Endothelial cell of umbilical vein (primary cell): ENCODE measurements around the gene RPL22. TPM values are rescaled to one million over a fixed set of nuclear protein-coding genes. Genes with fewer than 3 reads are reported as not detected.

Source experiments
- BruUV-seq: library from RNA; stranded (reverse); fragments of 400-500 nt; replicated peaks from 2 replicates; lab custom pipeline; 2021; lab: Mats Ljungman, UMichigan
- CTCF ChIA-PET: fragments of 300-600, 350-600 bp; sonication (Branson Sonifier 250); formaldehyde crosslinking; loops from one replicate; lab custom pipeline; 2021; ENCODE audit warnings: antibody characterized with exemption, inconsistent platforms; lab: Charles Lee
- POLR2A ChIA-PET: fragments of 300-600, 350-600 bp; sonication (Branson Sonifier 250); formaldehyde crosslinking; loops from one replicate; lab custom pipeline; 2021; ENCODE audit warnings: antibody characterized with exemption, inconsistent platforms; lab: Charles Lee
- DNase-seq: peaks from one replicate; pipeline ENCODE4 v3.0.0-alpha.2; 2011; ENCODE audit warnings: low read depth, low spot score
- FAIRE-seq: peaks from 2 replicates; lab custom pipeline; 2011; peaks lifted over from hg19 to GRCh38; lab: Jason Lieb, UNC
- H2AFZ ChIP-seq: 2 replicates; pipeline ENCODE4 v1.6.0; 2012; ENCODE audit warnings: low read depth, low read length, control low read depth, inconsistent platforms
- H3K27ac ChIP-seq: 2 replicates; pipeline ENCODE4 v1.5.1; 2011; ENCODE audit warnings: low read depth, mild to moderate bottlenecking, control low read depth, low read length, moderate library complexity; ENCODE audit not compliant: insufficient read depth
- H3K27me3 ChIP-seq, 2 experiments: 2 replicates each; pipeline versions ENCODE4 v1.6.0 to v1.6.1; 2011; ENCODE audit warnings: low read length in 2 of 2, mixed read lengths in 1 of 2; ENCODE audit not compliant: control insufficient read depth in 2 of 2, insufficient read depth in 2 of 2
- H3K36me3 ChIP-seq, 2 experiments: 2 replicates in 1 of 2; 3 replicates in 1 of 2; pipeline ENCODE4 v1.5.1; 2011; ENCODE audit warnings: low read length in 2 of 2, mild to moderate bottlenecking in 1 of 2, moderate library complexity in 1 of 2; ENCODE audit not compliant: control insufficient read depth in 2 of 2, insufficient read depth in 2 of 2; ENCODE audit errors: extremely low read depth in 1 of 2
- H3K4me1 ChIP-seq: 3 replicates; pipeline ENCODE4 v1.5.1; 2011; ENCODE audit warnings: mild to moderate bottlenecking, low read length; ENCODE audit not compliant: control insufficient read depth, insufficient read depth; ENCODE audit errors: extremely low read depth
- H3K4me2 ChIP-seq: 2 replicates; pipeline ENCODE4 v1.6.1; 2011; ENCODE audit warnings: low read length, control low read depth, mixed read lengths; ENCODE audit not compliant: insufficient read depth
- H3K4me3 ChIP-seq, 3 experiments: fragments of 200-600 bp in 1 of 3; sonication (generic), shearing (Covaris generic) in 1 of 3; replicated peaks in 1 of 3; 2 replicates each; pipeline ENCODE4 v1.5.1; 2011 to 2016; ENCODE audit warnings: control low read depth in 3 of 3, low read length in 3 of 3, mild to moderate bottlenecking in 2 of 3, inconsistent platforms in 1 of 3, low read depth in 1 of 3, moderate library complexity in 1 of 3; ENCODE audit not compliant: insufficient read depth in 1 of 3
- H3K79me2 ChIP-seq: 2 replicates; pipeline ENCODE4 v1.6.0; 2012; ENCODE audit warnings: low read length, inconsistent platforms; ENCODE audit not compliant: control insufficient read depth, insufficient read depth
- H3K9ac ChIP-seq: replicated peaks from 2 replicates; pipeline ENCODE3; 2011; ENCODE audit warnings: low read length, control low read depth; ENCODE audit not compliant: insufficient read depth; ENCODE audit errors: extremely low read depth
- H3K9me1 ChIP-seq: replicated peaks from 3 replicates; pipeline ENCODE4 v1.6.0; 2011; ENCODE audit warnings: mild to moderate bottlenecking, low read length; ENCODE audit not compliant: control insufficient read depth, insufficient read depth; ENCODE audit errors: extremely low read depth
- H3K9me3 ChIP-seq: replicated peaks from 2 replicates; pipeline ENCODE4 v1.5.1; 2012; ENCODE audit warnings: low read length, inconsistent platforms; ENCODE audit not compliant: control insufficient read depth, insufficient read depth
- H4K20me1 ChIP-seq: replicated peaks from 2 replicates; pipeline ENCODE3; 2011; ENCODE audit warnings: mild to moderate bottlenecking, low read length; ENCODE audit not compliant: control insufficient read depth, insufficient read depth; ENCODE audit errors: extremely low read depth
- EZH2 ChIP-seq: IDR thresholded peaks from 2 replicates; pipeline ENCODE4 v1.6.1; 2012; ENCODE audit warnings: borderline replicate concordance, low read depth, mild to moderate bottlenecking, moderate library complexity, low read length, inconsistent platforms; ENCODE audit not compliant: severe bottlenecking
- FOS ChIP-seq: IDR thresholded peaks from 2 replicates; pipeline ENCODE4 v1.6.1; 2011; ENCODE audit warnings: mild to moderate bottlenecking, low read length, moderate library complexity, borderline replicate concordance; ENCODE audit not compliant: insufficient read depth
- GATA2 ChIP-seq: IDR thresholded peaks from 2 replicates; pipeline ENCODE4 v1.7.0; 2011; ENCODE audit warnings: low read depth, mild to moderate bottlenecking, moderate library complexity, mixed read lengths, low read length; ENCODE audit not compliant: insufficient read length, insufficient read depth
- JUN ChIP-seq: IDR thresholded peaks from 2 replicates; pipeline ENCODE4 v1.6.1; 2011; ENCODE audit warnings: borderline replicate concordance, low read depth; ENCODE audit not compliant: insufficient read length, insufficient read depth
- MYC ChIP-seq: IDR thresholded peaks from one replicate; pipeline ENCODE4 v1.6.1; 2011; ENCODE audit warnings: mild to moderate bottlenecking, low read depth, low read length
- POLR2A ChIP-seq: IDR thresholded peaks from 2 replicates; pipeline ENCODE4 v1.6.1; 2012; ENCODE audit warnings: low read depth, mild to moderate bottlenecking, control low read depth, low read length
- POLR2AphosphoS5 ChIP-seq: IDR thresholded peaks from 2 replicates; pipeline ENCODE4 v1.6.1; 2012; ENCODE audit warnings: low read depth, mild to moderate bottlenecking, control low read depth, low read length, moderate library complexity; ENCODE audit not compliant: insufficient read depth
- dilution Hi-C: fragments of 300-500 bp; cut with MboI; formaldehyde crosslinking; loops from one replicate; pipeline ENCODE4 v1.15.0; 2019; ENCODE audit warnings: low sequenced_read_pairs; ENCODE audit not compliant: extremely low pct_ligation_motif_present
- intact Hi-C: fragments of 100-400 bp; cut with micrococcal nuclease; formaldehyde crosslinking; loops from one replicate; pipeline ENCODE4 v1.10.0; 2022
- polyA plus RNA-seq, 4 experiments: library from polyadenylated mRNA; depleted of rRNA in 3 of 4; stranded (reverse) in 3 of 4; unstranded in 1 of 4; fragments of >200 nt; gene quantifications; 2 replicates each; pipeline versions ENCODE4 v1.2.1 to v1.2.3, GENCODE V29; 2011 to 2012; ENCODE audit warnings: missing spikeins in 1 of 4
- total RNA-seq: library from RNA; stranded (reverse); gene quantifications from 2 replicates; pipeline ENCODE4 v1.2.3, GENCODE V29; 2021
- TF ChIP-seq, protein P1 (sequence below), 2 donors: IDR thresholded peaks; 1 replicate in 1 of 2; 2 replicates in 1 of 2; pipeline ENCODE4 v1.5.1; 2011; ENCODE audit warnings: low read length in 2 of 2, mild to moderate bottlenecking in 2 of 2, moderate library complexity in 2 of 2, control low read depth in 1 of 2, inconsistent platforms in 1 of 2, low read depth in 1 of 2; ENCODE audit not compliant: insufficient read depth in 1 of 2; ENCODE audit errors: extremely low read depth in 1 of 2
- TF ChIP-seq, protein P2 (sequence below): IDR thresholded peaks from 2 replicates; pipeline ENCODE4 v1.6.1; 2011; ENCODE audit not compliant: insufficient read depth, insufficient read length

RPL22 gene
- total and polyA plus RNA-seq, 2 donors (not counting 3 experiments of a cell fraction or from before 2014, with no cell fraction given) = 71.2 to 343 TPM

DNA sequence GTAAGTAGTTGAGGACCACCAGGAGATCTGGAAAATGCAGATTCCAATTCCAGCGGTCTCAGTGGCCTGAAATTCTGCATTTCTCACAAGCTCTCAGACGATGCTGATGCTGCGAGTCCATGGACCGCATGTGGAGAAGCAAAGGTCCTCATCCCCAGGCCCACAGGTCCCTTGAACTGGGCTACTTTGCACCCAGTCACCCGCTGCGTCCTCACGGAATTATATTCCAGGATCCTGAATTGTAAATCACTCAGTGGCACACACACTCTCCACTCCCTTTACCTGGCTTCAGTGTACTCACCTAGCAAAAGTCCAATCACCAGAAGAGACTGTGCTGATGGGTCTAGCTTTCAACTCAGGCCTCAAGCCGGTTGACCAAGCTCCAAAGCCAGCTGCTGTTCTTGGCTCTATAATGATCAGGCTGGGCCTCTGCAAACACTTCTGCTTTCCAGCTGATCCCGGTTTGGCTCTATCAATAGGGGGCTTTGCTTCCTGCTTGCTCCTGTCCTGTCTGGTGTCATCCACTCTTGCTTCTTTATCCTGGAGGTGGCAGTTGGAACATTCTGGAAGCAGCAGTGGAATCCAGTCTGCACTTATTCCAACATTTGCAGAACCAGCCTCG lies 904 bp upstream of the RPL22 start:
- Histone ChIP-seq H2AFZ (peak overlapping the region; percentile 92), H3K36me3 (peaks cover 3 to 6% of the 10 kb centered on the region in 2 experiments), H3K4me3 (peak overlapping the region in 2 of 3 experiments; percentile 8 to 47), H3K9ac (peak overlapping the region; percentile 59), H3K27ac (peak overlapping the region; percentile 66), H3K4me2 (peak overlapping the region; percentile 51), H3K4me1 (peaks cover 22% of the 10 kb centered on the region), H3K27me3 (no peaks in the 10 kb centered on the region), H3K79me2 (peaks cover 38% of the 10 kb centered on the region), H3K9me1 (no peaks in the 10 kb centered on the region), H3K9me3 (no peaks in the 10 kb centered on the region), H4K20me1 (no peaks in the 10 kb centered on the region)
- ChIA-PET CTCF (interaction anchor here (1.2 to 2.0 kb wide), 5 partner anchors 15 to 91 kb away, joined by 3 to 6 read pairs (median 5); partner anchors contain the start of gene ICMT), POLR2A (interaction anchor here (0.6 kb wide), 1 partner anchor 575 kb away, joined by 9 read pairs; no protein-coding TSS in a partner anchor)
- no TSS peak for BruUV-seq
- FAIRE-seq (no peak), DNase-seq (no peak)
- dilution Hi-C loops (no loop called here), intact Hi-C loops (no loop called here)
- no peak for TF ChIP-seq POLR2AphosphoS5
- TF ChIP-seq, protein P1, sequence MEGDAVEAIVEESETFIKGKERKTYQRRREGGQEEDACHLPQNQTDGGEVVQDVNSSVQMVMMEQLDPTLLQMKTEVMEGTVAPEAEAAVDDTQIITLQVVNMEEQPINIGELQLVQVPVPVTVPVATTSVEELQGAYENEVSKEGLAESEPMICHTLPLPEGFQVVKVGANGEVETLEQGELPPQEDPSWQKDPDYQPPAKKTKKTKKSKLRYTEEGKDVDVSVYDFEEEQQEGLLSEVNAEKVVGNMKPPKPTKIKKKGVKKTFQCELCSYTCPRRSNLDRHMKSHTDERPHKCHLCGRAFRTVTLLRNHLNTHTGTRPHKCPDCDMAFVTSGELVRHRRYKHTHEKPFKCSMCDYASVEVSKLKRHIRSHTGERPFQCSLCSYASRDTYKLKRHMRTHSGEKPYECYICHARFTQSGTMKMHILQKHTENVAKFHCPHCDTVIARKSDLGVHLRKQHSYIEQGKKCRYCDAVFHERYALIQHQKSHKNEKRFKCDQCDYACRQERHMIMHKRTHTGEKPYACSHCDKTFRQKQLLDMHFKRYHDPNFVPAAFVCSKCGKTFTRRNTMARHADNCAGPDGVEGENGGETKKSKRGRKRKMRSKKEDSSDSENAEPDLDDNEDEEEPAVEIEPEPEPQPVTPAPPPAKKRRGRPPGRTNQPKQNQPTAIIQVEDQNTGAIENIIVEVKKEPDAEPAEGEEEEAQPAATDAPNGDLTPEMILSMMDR (IDR thresholded peaks at IDR 0.05; ENCODE audit: extremely low read depth in 1 of 2, insufficient read depth in 1 of 2, low read depth in 1 of 2, low read length in 2 of 2) = no peak

DNA sequence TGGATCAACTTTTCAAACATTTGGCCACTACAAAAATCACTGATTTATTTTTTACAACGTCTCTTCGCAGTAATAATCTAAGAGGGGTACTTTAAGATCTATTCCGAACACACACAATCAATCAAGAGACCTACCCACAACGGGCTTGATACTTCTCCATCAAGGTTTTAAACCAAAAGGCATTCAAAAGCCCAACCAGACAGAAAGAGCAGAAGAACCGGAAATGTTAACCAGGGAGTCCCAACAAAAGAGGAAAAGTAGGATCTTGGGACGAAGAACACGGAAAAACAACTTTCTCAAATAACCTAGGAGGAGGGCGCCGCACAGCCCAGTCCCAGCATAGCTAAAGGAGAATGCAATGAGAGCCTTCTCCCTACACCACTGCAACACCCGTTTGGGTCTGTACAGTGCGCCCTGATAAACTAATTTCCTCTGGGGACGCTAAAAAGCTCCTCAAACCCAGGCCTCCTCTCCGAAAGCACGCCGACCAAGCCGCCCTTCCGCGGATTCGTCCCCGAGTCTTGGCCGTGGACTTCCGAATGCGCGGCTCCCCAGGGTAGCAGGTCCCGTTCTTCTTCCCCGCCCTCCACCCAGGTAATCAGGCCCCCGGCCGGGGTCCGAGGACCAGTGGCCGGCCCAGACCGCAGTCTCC lies 623 bp downstream of the RPL22 start:
- CTCF ChIA-PET = interaction anchor here (0.7 to 2.0 kb wide), 5 partner anchors 9 to 47 kb away, joined by 3 to 7 read pairs (median 6); partner anchors contain the start of gene ICMT

More for the DNA sequence above, 623 bp downstream of the RPL22 start:
- Histone ChIP-seq H2AFZ (peak overlapping the region; percentile 9), H3K9ac (peak overlapping the region; percentile 96), H3K36me3 (peaks cover 8 to 10% of the 10 kb centered on the region in 2 experiments), H3K9me3 (no peaks in the 10 kb centered on the region), H3K4me1 (peaks cover 17% of the 10 kb centered on the region), H3K27me3 (no peaks in the 10 kb centered on the region), H3K79me2 (peaks cover 48% of the 10 kb centered on the region), H4K20me1 (no peaks in the 10 kb centered on the region), H3K27ac (peak overlapping the region; percentile 53), H3K4me3 (peak overlapping the region; percentile 78 to 90 (median 82)), H3K4me2 (peak overlapping the region; percentile 94), H3K9me1 (no peaks in the 10 kb centered on the region)
- intact Hi-C loops = loop anchor here (1.0 to 2.0 kb wide), 4 partner anchors 18 to 206 kb away; partner anchors contain the start of genes CHD5 and NPHP4
- TF ChIP-seq FOS (no peak), JUN (no peak), EZH2 (no peak), GATA2 (no peak), POLR2AphosphoS5 (no peak), MYC (no peak), POLR2A (no peak)
- TF ChIP-seq, protein P2, sequence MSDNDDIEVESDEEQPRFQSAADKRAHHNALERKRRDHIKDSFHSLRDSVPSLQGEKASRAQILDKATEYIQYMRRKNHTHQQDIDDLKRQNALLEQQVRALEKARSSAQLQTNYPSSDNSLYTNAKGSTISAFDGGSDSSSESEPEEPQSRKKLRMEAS = no peak
- TF ChIP-seq, protein P1 (IDR thresholded peaks at IDR 0.05; ENCODE audit: extremely low read depth in 1 of 2, insufficient read depth in 1 of 2, low read depth in 1 of 2, low read length in 2 of 2) = no peak
- FAIRE-seq (peak; percentile 37), DNase-seq (peak; percentile 42)
- TSS peak; percentile 45 for BruUV-seq
- POLR2A ChIA-PET = no interaction called here
- dilution Hi-C loops = no loop called here
